Calu3 (cell line): ENCODE data around the gene SMIM11. TPM values are rescaled to one million over a fixed set of nuclear protein-coding genes. Genes with fewer than 3 reads are reported as not detected.

ENCODE experiments used
- BruUV-seq: library from RNA; stranded (reverse); fragments of 400-500 nt; replicated peaks from 2 replicates; lab custom pipeline; 2021; lab: Mats Ljungman, UMichigan
- CTCF ChIA-PET: fragments of 300-600 bp; sonication (Branson Sonifier 250); formaldehyde crosslinking; loops from one replicate; lab custom pipeline; 2022; ENCODE audit warnings: antibody characterized with exemption; lab: Charles Lee
- DNase-seq: peaks from one replicate; pipeline ENCODE4 v3.0.0; 2022
- H3K27ac Mint-ChIP-seq: one replicate; pipeline ENCODE4 v1.8.0; 2022; ENCODE audit warnings: mixed read lengths; ENCODE audit not compliant: unreplicated experiment
- H3K27me3 Mint-ChIP-seq: one replicate; pipeline ENCODE4 v1.8.0; 2022; ENCODE audit warnings: mixed read lengths; ENCODE audit not compliant: unreplicated experiment
- H3K36me3 Mint-ChIP-seq: one replicate; pipeline ENCODE4 v1.8.0; 2022; ENCODE audit warnings: mild to moderate bottlenecking, moderate library complexity, mixed read lengths; ENCODE audit not compliant: insufficient read depth, unreplicated experiment
- H3K4me1 Mint-ChIP-seq: one replicate; pipeline ENCODE4 v1.8.0; 2022; ENCODE audit warnings: mild to moderate bottlenecking, low read depth, mixed read lengths; ENCODE audit not compliant: unreplicated experiment
- H3K4me3 Mint-ChIP-seq: one replicate; pipeline ENCODE4 v1.8.0; 2022; ENCODE audit warnings: mild to moderate bottlenecking, low read depth, moderate library complexity, mixed read lengths; ENCODE audit not compliant: unreplicated experiment
- H3K9me3 Mint-ChIP-seq: one replicate; pipeline ENCODE4 v1.8.0; 2022; ENCODE audit warnings: low read depth, mixed read lengths; ENCODE audit not compliant: unreplicated experiment
- CTCF ChIP-seq: fragments of 200-600 bp; IDR thresholded peaks from one replicate; pipeline ENCODE4 v1.8.0; 2022; ENCODE audit warnings: antibody characterized with exemption; ENCODE audit not compliant: unreplicated experiment
- intact Hi-C: fragments of 100-400 bp; cut with micrococcal nuclease; formaldehyde crosslinking; loops from one replicate; pipeline ENCODE4 v1.10.0; 2022; ENCODE audit not compliant: unreplicated experiment
- total RNA-seq: library from RNA; stranded (reverse); gene quantifications from 2 replicates; pipeline ENCODE4 v1.2.3, GENCODE V29; 2022

The SMIM11 gene
- total RNA-seq, 1 experiment from 2014 or later, result 12.9 TPM

- no peak overlapping the region for H3K27ac Mint-ChIP-seq
- DNase-seq, result no peak
- peaks cover 48% of the 10 kb centered on the region for H3K27me3 Mint-ChIP-seq
- CTCF ChIA-PET, result no interaction called here
- no peaks in the 10 kb centered on the region for H3K36me3 Mint-ChIP-seq
- no peak for TF ChIP-seq CTCF
- intact Hi-C loops, result no loop called here
- no TSS peak for BruUV-seq
- H3K4me3 Mint-ChIP-seq, result no peak overlapping the region
- no peaks in the 10 kb centered on the region for H3K4me1 Mint-ChIP-seq
- no peaks in the 10 kb centered on the region for H3K9me3 Mint-ChIP-seq
Measured at GRCh38 chr21:34353182-34353581, 22.1 kb upstream of the SMIM11 start.

GRCh38 chr21:34354836-34355235 lies 20.5 kb upstream of the SMIM11 start:
- Mint-ChIP-seq H3K27me3 (peaks cover 65% of the 10 kb centered on the region), H3K27ac (no peak overlapping the region), H3K9me3 (no peaks in the 10 kb centered on the region), H3K4me3 (no peak overlapping the region), H3K36me3 (no peaks in the 10 kb centered on the region), H3K4me1 (no peaks in the 10 kb centered on the region)
- CTCF ChIA-PET, result interaction anchor here (1.3 kb wide), 1 partner anchor 431 kb away, joined by 3 read pairs; no protein-coding TSS in a partner anchor
- no peak for DNase-seq
- BruUV-seq, result no TSS peak
- intact Hi-C loops, result no loop called here
- no peak for TF ChIP-seq CTCF

GRCh38 chr21:34355570-34355969 lies 19.7 kb upstream of the SMIM11 start:
- CTCF ChIA-PET, result no interaction called here
- Mint-ChIP-seq H3K36me3 (no peaks in the 10 kb centered on the region), H3K4me1 (no peaks in the 10 kb centered on the region), H3K9me3 (no peaks in the 10 kb centered on the region), H3K27me3 (peaks cover 70% of the 10 kb centered on the region), H3K27ac (no peak overlapping the region), H3K4me3 (no peak overlapping the region)
- no peak for DNase-seq
- BruUV-seq, result no TSS peak
- TF ChIP-seq CTCF, result no peak
- intact Hi-C loops, result no loop called here

GRCh38 chr21:34357889-34358288 lies 17.4 kb upstream of the SMIM11 start:
- Mint-ChIP-seq H3K27ac (no peak overlapping the region), H3K4me3 (no peak overlapping the region), H3K36me3 (no peaks in the 10 kb centered on the region), H3K4me1 (peaks cover 8% of the 10 kb centered on the region), H3K9me3 (no peaks in the 10 kb centered on the region), H3K27me3 (peaks cover 70% of the 10 kb centered on the region)
- no peak for TF ChIP-seq CTCF
- no peak for DNase-seq
- CTCF ChIA-PET, result no interaction called here
- BruUV-seq, result no TSS peak
- intact Hi-C loops, result no loop called here
